Motor neuron (in vitro differentiated cells): ENCODE data around the gene RNU7-1. TPM values are rescaled to one million over a fixed set of nuclear protein-coding genes. Genes with fewer than 3 reads are reported as not detected.

Experiments
- ATAC-seq, 8 experiments: fragments of 200-7000 bp; cut with Tn5 transposase; replicated peaks in 6 of 8; 2 replicates each; pipeline ENCODE4 v1.8.0; 2021; ENCODE audit warnings: mild to moderate bottlenecking in 8 of 8, moderate library complexity in 8 of 8
- H3K27ac ChIP-seq, 2 donors: fragments of 250-450 bp; sonication (Bioruptor Pico); 2 replicates each; pipeline ENCODE4 v1.9.0; 2021; ENCODE audit warnings: antibody characterized with exemption in 2 of 2, mild to moderate bottlenecking in 2 of 2, moderate library complexity in 1 of 2
- H3K4me1 ChIP-seq, 2 donors: fragments of 250-450 bp; sonication (Bioruptor Pico); replicated peaks in 1 of 2; 2 replicates each; pipeline ENCODE4 v1.6.1; 2021; ENCODE audit warnings: antibody characterized with exemption in 2 of 2, mild to moderate bottlenecking in 2 of 2, moderate library complexity in 1 of 2
- H3K4me3 ChIP-seq, 5 donors: fragments of 250-450 bp; sonication (Bioruptor Pico); 2 replicates each; pipeline ENCODE4 v1.9.0; 2021; ENCODE audit warnings: antibody characterized with exemption in 5 of 5, mild to moderate bottlenecking in 5 of 5, moderate library complexity in 4 of 5
- WGBS, 10 experiments: fragments of 450-650 bp; shearing (Covaris generic); methylation state at CpG; one replicate each; pipeline ENCODE4 v1.0.0; 2022; 5-methylcytosine and 5-hydroxymethylcytosine counted together
- in situ Hi-C, 9 experiments: fragments of 400-800 bp; cut with MboI; loops; one replicate each; pipeline ENCODE4 v1.15.0; 2021; ENCODE audit warnings: low sequenced_read_pairs in 9 of 9, low pct_unique_long_range_greater_than_20kb in 2 of 9; ENCODE audit not compliant: unreplicated experiment in 9 of 9
- total RNA-seq, 8 experiments: library from RNA; unstranded; fragments of 300-600 nt; gene quantifications; 2 replicates each; pipeline versions ENCODE4 v1.2.3 to v1.2.4, GENCODE V29; 2022

The RNU7-1 gene
- total RNA-seq, 8 experiments from 2014 or later = not detected

DNA sequence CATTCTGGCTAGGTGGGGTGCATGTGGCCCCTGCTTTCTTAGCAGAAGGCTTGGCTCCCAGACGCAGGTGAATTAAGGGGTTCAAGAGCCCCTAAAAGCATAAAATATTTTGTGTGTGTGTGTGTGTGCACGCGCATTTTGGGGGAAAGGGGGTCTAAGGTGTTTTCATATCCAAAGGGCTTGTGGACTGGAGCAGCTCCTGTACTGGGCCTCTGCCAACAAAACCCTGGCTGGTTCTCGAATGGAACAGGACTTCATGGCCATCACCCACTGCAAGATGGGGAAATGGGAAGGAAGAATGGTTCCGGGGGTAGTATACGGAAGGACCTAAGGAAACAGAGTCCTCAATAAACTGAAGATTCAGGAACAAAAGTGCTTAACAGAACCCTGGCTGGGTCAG is 19.8 kb upstream of the RNU7-1 start:
- Histone ChIP-seq H3K27ac (peak overlapping the region in 1 of 2 donors; percentile 11), H3K4me3 (no peak overlapping the region), H3K4me1 (peaks cover 37 to 38% of the 10 kb centered on the region in 2 donors)
- no peak for ATAC-seq
- in situ Hi-C loops = no loop called here
- WGBS, 10 experiments = 23 to 92% (median 74%) methylated on average over 1 to 4 of the region's 6 CpGs; no CpG with 5 or more reads in 3 of the 10 experiments

DNA sequence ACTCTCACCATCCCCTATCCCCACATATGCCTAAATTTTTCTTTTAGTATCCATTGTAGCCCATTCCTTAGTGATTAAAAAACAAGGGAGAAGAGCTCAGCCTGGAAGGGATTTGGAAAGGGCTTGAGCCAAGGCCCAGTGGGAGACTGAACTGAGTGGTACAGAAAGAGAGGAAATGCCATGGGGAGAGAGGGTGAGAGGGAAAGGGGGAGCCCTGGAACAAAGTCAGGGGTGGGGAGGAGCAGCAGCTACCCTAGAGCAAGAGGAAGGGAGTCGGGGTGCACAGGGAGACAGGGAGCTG is 18.4 kb upstream of the RNU7-1 start:
- peak overlapping the region; percentile 74 to 95 for H3K27ac ChIP-seq
- in situ Hi-C loops = loop anchor here in 2 of 9 experiments (25.0 kb wide), 1 partner anchor 187 kb away; the partner anchor contains the start of gene C1RL (in 2 of the 2)
- peak in 3 of 8 experiments; percentile 0 to 3 (median 0) for ATAC-seq
- peaks cover 44 to 45% of the 10 kb centered on the region in 2 donors for H3K4me1 ChIP-seq
- no CpG with 5 or more reads among the region's 1 CpG for WGBS, 10 experiments
- peak overlapping the region in 3 of 5 donors; percentile 13 to 15 (median 14) for H3K4me3 ChIP-seq

DNA sequence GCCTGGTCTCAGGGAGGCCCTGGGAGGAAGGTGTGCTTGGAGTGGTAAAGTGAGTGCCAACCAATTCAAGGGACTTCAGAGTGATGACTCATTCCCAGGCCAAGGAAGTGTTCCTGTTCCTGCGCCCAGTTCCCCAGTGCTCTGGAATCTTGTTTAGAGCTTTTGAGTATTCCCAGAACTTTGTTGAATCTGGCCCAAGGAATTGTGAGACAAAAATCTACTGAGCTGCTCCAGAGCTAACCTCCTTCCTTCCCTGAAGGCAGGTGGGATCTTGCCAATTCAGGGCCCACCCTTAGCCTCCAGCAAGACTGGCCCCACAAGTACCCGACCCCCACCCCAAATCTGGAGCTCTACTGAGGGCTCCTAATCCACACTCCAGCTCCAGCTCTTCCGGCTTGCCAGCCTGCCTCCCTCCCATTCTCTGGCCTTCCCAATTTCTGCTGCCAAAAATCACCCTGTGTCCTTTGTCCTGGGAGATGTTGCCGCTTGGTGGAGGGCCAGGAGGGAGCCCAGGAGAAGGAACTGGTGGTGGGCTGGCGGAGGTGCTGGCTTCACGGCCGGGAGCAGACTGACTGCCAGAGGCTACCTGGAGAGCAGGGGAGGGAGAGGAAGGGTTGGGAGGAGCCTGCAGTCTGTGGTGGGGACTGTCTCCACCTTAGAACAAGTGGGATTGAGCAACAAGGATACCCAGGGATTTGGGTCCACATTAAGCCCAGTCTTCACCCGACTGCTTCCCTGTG is 17.9 kb upstream of the RNU7-1 start:
- in situ Hi-C loops = loop anchor here in 2 of 9 experiments (25.0 kb wide), 1 partner anchor 187 kb away; the partner anchor contains the start of gene C1RL (in 2 of the 2)
- Histone ChIP-seq H3K27ac (peak overlapping the region; percentile 74 to 95), H3K4me3 (peak overlapping the region in 4 of 5 donors; percentile 6 to 97 (median 10)), H3K4me1 (peaks cover 46 to 50% of the 10 kb centered on the region in 2 donors)
- WGBS, 10 experiments = 0 to 40% (median 11%) methylated on average over 1 to 6 of the region's 8 CpGs; no CpG with 5 or more reads in 4 of the 10 experiments
- ATAC-seq = peak in 6 of 8 experiments; percentile 1 to 27 (median 6)

DNA sequence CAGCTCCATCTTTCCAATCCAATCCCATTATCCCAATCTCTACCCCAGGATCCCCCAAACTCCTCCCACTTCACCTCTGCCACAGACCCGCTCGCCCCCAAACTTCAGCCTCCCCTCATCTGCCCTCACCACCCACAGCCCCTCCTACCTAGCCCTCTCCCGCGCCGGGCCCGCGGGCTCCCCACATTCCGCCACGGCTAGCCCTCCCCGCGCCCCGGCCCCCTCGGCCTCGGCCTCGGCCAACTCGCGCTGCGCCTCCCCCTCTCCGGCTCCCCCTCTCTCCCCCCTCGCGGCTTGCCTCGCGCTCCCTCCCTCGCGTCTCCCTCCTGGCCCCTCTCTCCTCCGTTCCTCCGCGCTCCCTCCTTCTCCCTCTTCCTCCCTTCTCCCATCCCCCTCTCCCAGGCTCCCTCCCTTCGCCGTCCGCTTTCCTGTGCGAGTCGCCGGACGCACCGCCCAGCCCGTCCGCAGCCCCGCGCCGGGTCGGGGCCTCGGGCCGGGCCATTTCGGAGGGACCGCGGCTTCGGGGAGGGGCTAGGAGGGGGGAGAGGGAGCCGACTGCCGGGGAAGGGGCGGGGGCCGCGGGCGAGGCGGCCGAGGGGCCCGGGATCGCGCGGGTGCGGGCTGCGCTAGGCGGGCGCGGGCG is 16.1 kb upstream of the RNU7-1 start, which contains the start of gene ATN1:
TSS of gene ATN1 (plus strand) at position 581 of the 643 bp plus-strand sequence. CDS start 6,043 bp downstream, outside the sequence.
- in situ Hi-C loops = loop anchor here in 2 of 9 experiments (25.0 kb wide), 1 partner anchor 185 kb away; the partner anchor contains the start of gene C1RL (in 2 of the 2)
- ATAC-seq = peak; percentile 46 to 74 (median 60)
- peak within 1 kb of the TSS; percentile 94 to 95 for H3K27ac ChIP-seq
- peak within 1 kb of the TSS; percentile 66 to 98 (median 86) for H3K4me3 ChIP-seq
- WGBS, 10 experiments = 0 to 8% methylated on average over 2 to 3 of the region's 66 CpGs; no CpG with 5 or more reads in 8 of the 10 experiments
- peaks cover 46 to 52% of the 10 kb centered on the region in 2 donors for H3K4me1 ChIP-seq

DNA sequence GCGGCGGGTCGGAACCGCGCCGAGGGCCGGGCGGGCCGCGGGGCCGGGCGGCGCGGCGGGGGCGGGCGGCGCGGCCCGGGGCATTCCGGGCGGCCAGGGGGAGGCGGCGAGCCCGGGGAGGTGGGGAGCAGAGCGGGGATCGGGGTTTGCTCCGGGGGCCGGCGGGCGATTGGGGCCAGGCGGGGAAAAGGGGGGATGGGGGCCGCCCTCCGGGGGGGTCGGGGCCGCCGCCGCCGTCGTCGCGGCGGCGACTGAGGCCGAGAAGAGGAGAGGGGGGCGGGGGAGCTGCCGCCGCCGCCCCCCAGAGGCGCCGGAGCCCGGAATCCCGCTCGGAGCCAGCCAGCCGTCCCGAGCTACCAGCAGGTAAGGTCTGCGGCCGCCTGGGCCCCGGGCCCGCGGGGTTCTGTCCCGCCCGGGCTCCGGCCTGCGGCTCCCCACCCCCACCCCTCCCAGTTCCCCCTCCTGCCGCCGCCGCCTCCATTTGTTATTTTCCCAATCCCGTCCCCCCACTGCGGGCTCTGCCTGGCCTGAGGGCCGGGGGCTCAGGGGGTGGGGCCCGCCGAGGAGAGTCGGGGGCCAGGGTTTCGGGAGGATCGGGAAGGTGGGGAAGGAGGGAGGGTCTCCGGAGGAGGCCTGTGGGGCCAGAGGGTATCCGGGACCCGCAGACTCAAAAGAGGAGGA is 15.5 kb upstream of the RNU7-1 start:
- Histone ChIP-seq H3K4me3 (peak overlapping the region; percentile 66 to 98 (median 86)), H3K4me1 (peaks cover 40 to 48% of the 10 kb centered on the region in 2 donors), H3K27ac (peak overlapping the region; percentile 94 to 95)
- in situ Hi-C loops = loop anchor here in 2 of 9 experiments (25.0 kb wide), 1 partner anchor 184 kb away; the partner anchor contains the start of gene C1RL (in 2 of the 2)
- ATAC-seq = peak in 6 of 8 experiments; percentile 2 to 20 (median 8)
- no CpG with 5 or more reads among the region's 79 CpGs for WGBS, 10 experiments

DNA sequence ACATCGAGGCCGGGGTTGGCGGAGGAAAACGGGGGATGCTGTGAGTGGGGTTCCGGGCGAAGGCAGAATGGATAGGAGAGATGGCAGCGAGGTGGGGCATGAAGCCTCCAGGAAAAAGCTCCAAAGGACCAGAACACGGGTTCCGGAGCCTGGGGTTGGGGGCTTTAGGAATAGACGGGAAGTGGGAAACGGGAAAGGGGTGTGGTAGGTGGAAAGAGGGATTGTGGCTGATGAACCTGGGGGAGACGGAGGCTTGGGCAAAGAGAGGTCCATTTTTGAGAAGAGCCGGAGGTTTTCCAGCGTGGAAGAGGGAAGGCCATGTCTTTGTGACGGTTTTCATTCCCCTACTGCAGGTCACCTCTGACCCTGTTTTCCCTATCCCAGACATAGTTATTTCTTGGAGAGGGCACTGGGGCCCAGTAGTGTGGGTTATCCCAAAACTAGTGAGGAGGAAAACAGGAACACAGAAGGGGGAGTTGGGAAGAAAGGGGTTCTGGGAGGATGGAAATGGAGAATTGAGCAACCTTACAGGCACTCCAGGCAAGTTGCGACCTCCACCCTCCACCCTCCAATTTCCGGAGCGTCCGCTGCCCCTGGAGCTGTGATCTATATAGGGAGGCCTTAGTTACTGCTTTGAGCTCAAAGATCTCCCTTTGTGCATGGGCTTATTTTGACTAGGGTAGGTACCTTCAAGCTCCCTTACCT is 14.8 kb upstream of the RNU7-1 start:
- peaks cover 35 to 46% of the 10 kb centered on the region in 2 donors for H3K4me1 ChIP-seq
- H3K4me3 ChIP-seq = peak overlapping the region; percentile 66 to 98 (median 86)
- no peak for ATAC-seq
- H3K27ac ChIP-seq = peak overlapping the region; percentile 94 to 95
- 0 to 6% (median 3%) methylated on average over 1 to 11 of the region's 19 CpGs; no CpG with 5 or more reads in 5 of the 10 experiments for WGBS, 10 experiments
- in situ Hi-C loops = loop anchor here in 2 of 9 experiments (25.0 kb wide), 1 partner anchor 183 kb away; the partner anchor contains the start of gene C1RL (in 2 of the 2)

DNA sequence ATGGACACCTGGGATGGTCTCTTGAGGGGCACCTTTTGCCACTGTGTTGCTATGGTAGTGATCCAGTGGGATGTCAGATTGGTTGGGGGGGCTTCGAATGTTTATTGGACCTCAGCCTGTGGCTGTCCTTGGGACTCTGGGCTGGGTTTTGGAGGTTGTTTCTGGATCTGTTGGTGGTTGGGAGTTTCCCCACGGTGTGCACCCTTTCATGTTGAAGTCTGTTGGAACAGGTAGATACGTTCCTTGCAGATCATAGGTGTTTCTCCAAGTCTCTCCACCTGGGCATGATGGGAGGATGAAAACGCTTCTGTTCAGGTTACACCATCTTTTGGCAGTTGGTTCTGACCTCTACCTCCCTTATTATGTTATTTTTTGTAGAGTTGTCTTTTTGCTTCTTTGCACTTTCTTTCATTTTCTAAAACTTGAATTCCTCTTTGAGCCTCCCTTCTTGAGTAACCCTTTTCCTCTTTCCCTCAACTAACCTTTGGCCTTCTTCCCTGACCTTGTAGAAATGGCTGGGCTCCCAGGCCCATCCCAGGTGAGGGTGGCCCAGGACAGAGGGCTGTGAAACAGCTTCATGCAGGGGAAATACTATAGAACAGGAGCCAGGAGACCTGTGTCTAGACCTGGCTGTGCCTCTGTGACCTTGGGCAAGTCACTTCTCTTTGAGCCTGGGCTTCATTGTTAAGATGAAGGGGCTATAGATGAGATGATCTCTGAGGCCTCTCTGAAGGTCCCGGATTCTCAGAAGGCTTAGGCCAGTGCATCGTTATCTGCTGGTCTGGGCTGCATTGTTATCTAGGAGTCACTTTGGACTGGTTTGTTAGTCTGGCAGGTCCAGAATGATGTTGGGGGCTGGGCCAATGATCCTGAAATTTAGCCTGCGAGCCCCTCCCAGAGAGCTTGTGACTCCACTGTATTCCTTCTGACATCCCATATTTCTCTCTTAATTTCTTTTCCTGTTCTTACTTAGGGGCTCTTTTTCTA is 13.9 kb upstream of the RNU7-1 start:
- Histone ChIP-seq H3K27ac (peak overlapping the region in 1 of 2 donors; percentile 95), H3K4me3 (peak overlapping the region; percentile 66 to 98 (median 86)), H3K4me1 (peaks cover 29 to 42% of the 10 kb centered on the region in 2 donors)
- in situ Hi-C loops = loop anchor here in 2 of 9 experiments (25.0 kb wide), 1 partner anchor 183 kb away; the partner anchor contains the start of gene C1RL (in 2 of the 2)
- no peak for ATAC-seq
- WGBS, 10 experiments = 38 to 89% (median 58%) methylated on average over 1 to 5 of the region's 7 CpGs

DNA sequence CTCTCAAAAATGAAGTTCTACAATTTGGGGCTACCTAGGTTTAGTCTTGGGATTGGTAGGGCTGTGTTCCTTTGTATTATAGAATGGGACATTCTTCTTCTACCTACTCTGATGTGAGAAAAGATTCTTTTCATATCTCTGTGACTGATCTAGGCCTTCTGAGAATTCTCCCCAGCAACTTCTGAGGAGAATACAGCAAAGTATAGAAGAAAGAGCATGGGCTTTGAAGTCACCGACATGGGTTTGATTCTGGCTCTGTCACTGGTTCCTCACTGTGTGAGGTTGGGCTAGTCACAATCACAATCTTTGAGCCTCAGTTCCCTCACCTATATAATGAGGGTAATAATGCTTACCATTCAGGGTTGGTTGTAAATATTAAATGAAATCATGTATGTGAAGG is 10.8 kb upstream of the RNU7-1 start:
- ATAC-seq = no peak
- Histone ChIP-seq H3K27ac (no peak overlapping the region), H3K4me3 (no peak overlapping the region), H3K4me1 (peaks cover 13 to 22% of the 10 kb centered on the region in 2 donors)
- WGBS, 10 experiments = 20 to 100% (median 100%) methylated on average over 1 of the region's 1 CpG; no CpG with 5 or more reads in 3 of the 10 experiments
- in situ Hi-C loops = loop anchor here in 2 of 9 experiments (25.0 kb wide), 1 partner anchor 180 kb away; the partner anchor contains the start of gene C1RL (in 2 of the 2)

DNA sequence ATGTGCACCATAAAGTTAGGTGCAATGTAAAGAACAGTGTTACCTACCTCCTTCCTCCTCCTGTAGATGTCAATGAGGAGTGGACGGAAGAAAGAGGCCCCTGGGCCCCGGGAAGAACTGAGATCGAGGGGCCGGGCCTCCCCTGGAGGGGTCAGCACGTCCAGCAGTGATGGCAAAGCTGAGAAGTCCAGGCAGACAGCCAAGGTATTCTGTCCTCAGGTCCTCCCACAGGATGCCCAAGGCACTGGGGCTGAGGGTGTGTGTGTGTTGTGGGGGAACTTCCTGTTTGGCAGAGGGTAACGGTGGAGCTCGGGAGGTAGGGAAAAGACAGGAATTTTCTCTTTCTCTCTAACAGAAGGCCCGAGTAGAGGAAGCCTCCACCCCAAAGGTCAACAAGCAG is 9.5 kb upstream of the RNU7-1 start:
- in situ Hi-C loops = loop anchor here in 2 of 9 experiments (25.0 kb wide), 1 partner anchor 178 kb away; the partner anchor contains the start of gene C1RL (in 2 of the 2)
- whole genome bisulfite sequencing, 10 experiments = 40 to 100% (median 76%) methylated on average over 1 to 5 of the region's 8 CpGs; no CpG with 5 or more reads in 4 of the 10 experiments
- H3K27ac ChIP-seq = no peak overlapping the region

DNA sequence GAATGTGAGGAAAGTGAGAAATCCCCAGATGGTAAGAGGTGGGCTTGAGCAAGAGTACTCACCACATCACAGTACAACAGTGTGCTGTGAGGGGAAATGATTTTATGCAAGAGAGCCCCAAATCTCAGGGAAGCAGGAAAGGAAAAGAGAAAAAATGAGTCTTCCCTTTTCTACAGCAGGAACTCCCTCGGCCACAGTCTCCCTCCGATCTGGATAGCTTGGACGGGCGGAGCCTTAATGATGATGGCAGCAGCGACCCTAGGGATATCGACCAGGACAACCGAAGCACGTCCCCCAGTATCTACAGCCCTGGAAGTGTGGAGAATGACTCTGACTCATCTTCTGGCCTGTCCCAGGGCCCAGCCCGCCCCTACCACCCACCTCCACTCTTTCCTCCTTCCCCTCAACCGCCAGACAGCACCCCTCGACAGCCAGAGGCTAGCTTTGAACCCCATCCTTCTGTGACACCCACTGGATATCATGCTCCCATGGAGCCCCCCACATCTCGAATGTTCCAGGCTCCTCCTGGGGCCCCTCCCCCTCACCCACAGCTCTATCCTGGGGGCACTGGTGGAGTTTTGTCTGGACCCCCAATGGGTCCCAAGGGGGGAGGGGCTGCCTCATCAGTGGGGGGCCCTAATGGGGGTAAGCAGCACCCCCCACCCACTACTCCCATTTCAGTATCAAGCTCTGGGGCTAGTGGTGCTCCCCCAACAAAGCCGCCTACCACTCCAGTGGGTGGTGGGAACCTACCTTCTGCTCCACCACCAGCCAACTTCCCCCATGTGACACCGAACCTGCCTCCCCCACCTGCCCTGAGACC is 8.0 kb upstream of the RNU7-1 start:
- 50 to 93% (median 92%) methylated on average over 2 to 5 of the region's 14 CpGs; no CpG with 5 or more reads in 7 of the 10 experiments for WGBS, 10 experiments

More for the DNA sequence above, 9.5 kb upstream of the RNU7-1 start:
- no peak for ATAC-seq
- Histone ChIP-seq H3K4me1 (peaks cover 19 to 27% of the 10 kb centered on the region in 2 donors), H3K4me3 (no peak overlapping the region)

More for the DNA sequence above, 8.0 kb upstream of the RNU7-1 start:
- ATAC-seq = no peak
- Histone ChIP-seq H3K4me1 (peaks cover 11 to 16% of the 10 kb centered on the region in 2 donors), H3K27ac (no peak overlapping the region), H3K4me3 (no peak overlapping the region)
- in situ Hi-C loops = loop anchor here in 2 of 9 experiments (25.0 kb wide), 1 partner anchor 177 kb away; the partner anchor contains the start of gene C1RL (in 2 of the 2)
